Astrocyte (in vitro differentiated cells and primary cell): ENCODE measurements around the gene FLT3LG. TPM values are rescaled to one million over a fixed set of nuclear protein-coding genes. Genes with fewer than 3 reads are reported as not detected.
"Not testable (repeated sequence)": the region's sequence is repeated elsewhere in the genome, so short reads cannot be mapped to it uniquely, and the experiment has no call there.

Source experiments
- DNase-seq: peaks from one replicate; pipeline ENCODE4 v3.0.0-alpha.2; 2010; ENCODE audit warnings: low read depth
- FAIRE-seq: peaks from 2 replicates; lab custom pipeline; 2011; peaks lifted over from hg19 to GRCh38; lab: Jason Lieb, UNC
- H2AFZ ChIP-seq: 2 replicates; pipeline ENCODE4 v1.6.0; 2012; ENCODE audit warnings: low read depth, low read length, inconsistent platforms
- H3K27ac ChIP-seq: 2 replicates; pipeline ENCODE4 v1.5.1; 2011; ENCODE audit warnings: low read depth, low read length, inconsistent platforms
- H3K27me3 ChIP-seq: 2 replicates; pipeline ENCODE4 v1.6.0; 2011; ENCODE audit warnings: low read length, inconsistent platforms; ENCODE audit not compliant: insufficient read depth
- H3K36me3 ChIP-seq: 2 replicates; pipeline ENCODE4 v1.5.1; 2011; ENCODE audit warnings: low read length, inconsistent platforms; ENCODE audit not compliant: insufficient read depth
- H3K4me1 ChIP-seq: 2 replicates; pipeline ENCODE4 v1.5.1; 2011; ENCODE audit warnings: low read length, inconsistent platforms; ENCODE audit not compliant: insufficient read depth
- H3K4me2 ChIP-seq: 2 replicates; pipeline ENCODE4 v1.6.0; 2012; ENCODE audit warnings: low read length, inconsistent platforms
- H3K4me3 ChIP-seq: 2 replicates; pipeline ENCODE4 v1.5.1; 2011; ENCODE audit warnings: low read depth, mild to moderate bottlenecking, low read length, inconsistent platforms; ENCODE audit not compliant: insufficient read depth
- H3K79me2 ChIP-seq: 2 replicates; pipeline ENCODE4 v1.6.0; 2012; ENCODE audit warnings: mild to moderate bottlenecking, low read length, inconsistent platforms; ENCODE audit not compliant: insufficient read depth
- H3K9ac ChIP-seq: 2 replicates; pipeline ENCODE4 v1.6.0; 2012; ENCODE audit warnings: mild to moderate bottlenecking, low read length, inconsistent platforms
- H3K9me3 ChIP-seq: 2 replicates; pipeline ENCODE4 v1.5.1; 2012; ENCODE audit warnings: low read depth, mild to moderate bottlenecking, low read length, inconsistent platforms; ENCODE audit not compliant: insufficient read depth
- H4K20me1 ChIP-seq: 2 replicates; pipeline ENCODE4 v1.6.0; 2012; ENCODE audit warnings: low read length, inconsistent platforms; ENCODE audit not compliant: insufficient read depth
- H3K27ac Mint-ChIP-seq: one replicate; pipeline ENCODE4 v1.8.0; 2021; ENCODE audit warnings: mild to moderate bottlenecking, mixed read lengths; ENCODE audit not compliant: unreplicated experiment
- H3K27me3 Mint-ChIP-seq: one replicate; pipeline ENCODE4 v1.8.0; 2021; ENCODE audit warnings: low read depth, mixed read lengths; ENCODE audit not compliant: unreplicated experiment
- H3K36me3 Mint-ChIP-seq: one replicate; pipeline ENCODE4 v1.8.0; 2021; ENCODE audit warnings: low read depth, mixed read lengths; ENCODE audit not compliant: unreplicated experiment
- H3K4me1 Mint-ChIP-seq: one replicate; pipeline ENCODE4 v1.8.0; 2021; ENCODE audit warnings: low read depth, mixed read lengths; ENCODE audit not compliant: unreplicated experiment
- H3K4me3 Mint-ChIP-seq: one replicate; pipeline ENCODE4 v1.8.0; 2021; ENCODE audit warnings: mild to moderate bottlenecking, moderate library complexity, mixed read lengths; ENCODE audit not compliant: unreplicated experiment
- H3K9me3 Mint-ChIP-seq: one replicate; pipeline ENCODE4 v1.8.0; 2021; ENCODE audit warnings: mild to moderate bottlenecking, mixed read lengths; ENCODE audit not compliant: unreplicated experiment
- CTCF ChIP-seq: IDR thresholded peaks from 2 replicates; pipeline ENCODE4 v1.5.1; 2011; ENCODE audit warnings: low read depth, mild to moderate bottlenecking, inconsistent platforms, low read length, moderate library complexity; ENCODE audit not compliant: insufficient read depth
- EZH2 ChIP-seq: IDR thresholded peaks from 2 replicates; pipeline ENCODE4 v1.6.1; 2012; ENCODE audit warnings: mild to moderate bottlenecking, low read length, inconsistent platforms; ENCODE audit not compliant: insufficient read depth
- total RNA-seq: library from RNA; stranded (reverse); gene quantifications from 2 replicates; pipeline ENCODE4 v1.2.1, GENCODE V29; 2021

Gene FLT3LG
- total RNA-seq, 1 donor from 2014 or later = not detected

GRCh38 chr19:49443366-49444099 is 30.5 kb upstream of the FLT3LG start:
- H3K4me1 Mint-ChIP-seq = no peaks in the 10 kb centered on the region
- H3K79me2 ChIP-seq = no peaks in the 10 kb centered on the region
- peak overlapping the region; percentile 13 for H3K27ac ChIP-seq
- H3K27ac Mint-ChIP-seq = no peak overlapping the region
- H4K20me1 ChIP-seq = peaks cover 4% of the 10 kb centered on the region
- peaks cover 7% of the 10 kb centered on the region for H3K36me3 Mint-ChIP-seq
- H3K27me3 ChIP-seq = peaks cover 35% of the 10 kb centered on the region
- H3K4me3 ChIP-seq = peak overlapping the region; percentile 56
- no peaks in the 10 kb centered on the region for H3K9me3 ChIP-seq
- no peaks in the 10 kb centered on the region for H3K36me3 ChIP-seq
- H2AFZ ChIP-seq = peak overlapping the region; percentile 94
- H3K27me3 Mint-ChIP-seq = peaks cover 37% of the 10 kb centered on the region
- peak overlapping the region; percentile 80 for H3K4me3 Mint-ChIP-seq
- DNase-seq (peak; percentile 87), FAIRE-seq (no peak)
- peaks cover 3% of the 10 kb centered on the region for H3K4me1 ChIP-seq
- TF ChIP-seq CTCF = peak; percentile 55
- TF ChIP-seq EZH2 = no peak
- H3K9ac ChIP-seq = peak overlapping the region; percentile 79
- peak overlapping the region; percentile 94 for H3K4me2 ChIP-seq
- H3K9me3 Mint-ChIP-seq = peaks cover 4% of the 10 kb centered on the region

DNA sequence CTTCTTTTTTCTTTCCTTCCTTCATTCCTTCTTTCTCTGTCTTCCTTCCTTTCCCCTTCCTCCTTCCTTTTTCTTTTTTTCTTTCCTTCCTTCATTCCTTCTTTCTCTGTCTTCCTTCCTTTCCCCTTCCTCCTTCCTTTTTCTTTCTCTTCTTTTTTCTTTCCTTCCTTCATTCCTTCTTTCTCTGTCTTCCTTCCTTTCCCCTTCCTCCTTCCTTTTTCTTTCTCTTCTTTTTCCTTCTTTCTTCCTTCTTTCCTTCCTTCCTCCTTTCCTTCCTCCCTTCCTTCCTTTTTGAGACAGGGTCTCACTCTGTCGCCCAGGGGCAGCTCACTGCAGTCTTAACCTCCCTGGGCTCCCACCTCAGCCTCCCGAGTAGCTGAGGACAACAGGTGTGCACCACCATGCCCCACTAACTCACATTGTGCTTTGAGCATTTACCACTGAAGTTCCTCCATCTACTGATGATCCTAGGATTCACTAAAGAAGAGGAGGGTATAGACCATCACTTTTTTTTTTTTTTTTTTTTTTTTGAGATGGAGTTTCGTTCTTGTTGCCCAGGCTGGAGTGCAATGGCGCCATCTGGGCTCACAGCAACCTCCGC is 29.8 kb upstream of the FLT3LG start:
- peak overlapping the region; percentile 78 for H3K4me3 Mint-ChIP-seq
- Histone ChIP-seq H3K27me3 (peaks cover 28% of the 10 kb centered on the region), H3K4me2 (peak overlapping the region; percentile 94)
- not testable (repeated sequence) for H3K4me1 ChIP-seq, H3K9ac ChIP-seq, H3K9me3 ChIP-seq, H3K4me3 ChIP-seq, FAIRE-seq, H3K79me2 ChIP-seq, H3K36me3 ChIP-seq, H3K4me1 Mint-ChIP-seq, H3K27ac Mint-ChIP-seq, H3K27ac ChIP-seq, H4K20me1 ChIP-seq, H3K9me3 Mint-ChIP-seq, H2AFZ ChIP-seq, DNase-seq
- H3K27me3 Mint-ChIP-seq = peaks cover 31% of the 10 kb centered on the region
- peaks cover 11% of the 10 kb centered on the region for H3K36me3 Mint-ChIP-seq

- Histone ChIP-seq H3K9ac (no peak overlapping the region), H3K27me3 (peaks cover 12% of the 10 kb centered on the region), H3K79me2 (peaks cover 10% of the 10 kb centered on the region), H2AFZ (no peak overlapping the region), H3K27ac (no peak overlapping the region), H3K4me2 (no peak overlapping the region), H3K4me1 (peaks cover 7% of the 10 kb centered on the region), H3K36me3 (no peaks in the 10 kb centered on the region), H4K20me1 (peaks cover 4% of the 10 kb centered on the region), H3K4me3 (no peak overlapping the region), H3K9me3 (no peaks in the 10 kb centered on the region)
- FAIRE-seq = no peak
- H3K36me3 Mint-ChIP-seq = peaks cover 16% of the 10 kb centered on the region
- peaks cover 13% of the 10 kb centered on the region for H3K27me3 Mint-ChIP-seq
- TF ChIP-seq EZH2 = no peak
- DNase-seq = no peak
- peaks cover 5% of the 10 kb centered on the region for H3K4me1 Mint-ChIP-seq
- H3K9me3 Mint-ChIP-seq = no peaks in the 10 kb centered on the region
- no peak overlapping the region for H3K27ac Mint-ChIP-seq
- no peak overlapping the region for H3K4me3 Mint-ChIP-seq
These were observed 28.0 kb upstream of the FLT3LG start for GRCh38 chr19:49445997-49446396.
